A673 (cell line): Measurements from ENCODE around the gene RBM25. TPM values are rescaled to one million over a fixed set of nuclear protein-coding genes. Genes with fewer than 3 reads are reported as not detected.
"Not testable (repeated sequence)": the region's sequence is repeated elsewhere in the genome, so short reads cannot be mapped to it uniquely, and the experiment has no call there.

Experiments
- BruUV-seq: library from RNA; stranded (reverse); fragments of 400-500 nt; replicated peaks from 2 replicates; lab custom pipeline; 2021; lab: Mats Ljungman, UMichigan
- CTCF ChIA-PET: fragments of 300-600 bp; sonication (Branson Sonifier 250); formaldehyde crosslinking; loops from one replicate; lab custom pipeline; 2022; ENCODE audit warnings: antibody characterized with exemption; lab: Charles Lee
- POLR2A ChIA-PET: fragments of 300-600 bp; sonication (Branson Sonifier 250); formaldehyde crosslinking; loops from one replicate; lab custom pipeline; 2022; ENCODE audit warnings: antibody characterized with exemption; ENCODE audit not compliant: low non-redundant PET; lab: Charles Lee
- DNase-seq: peaks from one replicate; pipeline ENCODE4 v3.0.0-alpha.2; 2015; ENCODE audit warnings: low spot score
- H3K27ac ChIP-seq: fragments of 200-600 bp; sonication (generic); 2 replicates; pipeline ENCODE4 v1.5.1; 2016; ENCODE audit warnings: mixed run types, low read depth, mild to moderate bottlenecking, mixed read lengths, antibody characterized with exemption, low read length; ENCODE audit not compliant: poor library complexity, severe bottlenecking
- H3K27me3 ChIP-seq: fragments of 200-600 bp; sonication (generic); replicated peaks from 2 replicates; pipeline ENCODE4 v1.6.1; 2017; ENCODE audit warnings: mixed run types, low read depth, mild to moderate bottlenecking, mixed read lengths, antibody characterized with exemption, low read length; ENCODE audit not compliant: insufficient read depth, poor library complexity
- H3K36me3 ChIP-seq: fragments of 200-600 bp; sonication (generic); 2 replicates; pipeline ENCODE4 v1.6.1; 2016; ENCODE audit warnings: mixed run types, mild to moderate bottlenecking, mixed read lengths, antibody characterized with exemption, low read length; ENCODE audit not compliant: insufficient read depth, poor library complexity, severe bottlenecking
- H3K4me1 ChIP-seq: fragments of 200-600 bp; sonication (generic); 2 replicates; pipeline ENCODE4 v1.6.1; 2017; ENCODE audit warnings: mixed run types, mild to moderate bottlenecking, mixed read lengths, antibody characterized with exemption, low read length; ENCODE audit not compliant: insufficient read depth, poor library complexity, severe bottlenecking
- H3K4me3 ChIP-seq: fragments of 200-600 bp; sonication (generic); 2 replicates; pipeline ENCODE4 v1.5.1; 2016; ENCODE audit warnings: low read depth, mixed run types, mild to moderate bottlenecking, mixed read lengths, low read length; ENCODE audit not compliant: poor library complexity, severe bottlenecking
- H3K9me3 ChIP-seq: fragments of 200-600 bp; sonication (generic); 2 replicates; pipeline ENCODE4 v1.6.1; 2016; ENCODE audit warnings: mixed run types, low read depth, mild to moderate bottlenecking, mixed read lengths, antibody characterized with exemption, low read length; ENCODE audit not compliant: poor library complexity, severe bottlenecking
- CTCF ChIP-seq: fragments of 300-800, 200-600 bp; sonication (generic); conservative IDR thresholded peaks from 2 replicates; pipeline ENCODE4 v1.5.1; 2017; ENCODE audit warnings: low read depth, mild to moderate bottlenecking, antibody characterized with exemption, low read length, moderate library complexity, mixed read lengths
- EZH2 ChIP-seq: fragments of 200-600 bp; sonication (generic); IDR thresholded peaks from 2 replicates; pipeline ENCODE4 v1.6.1; 2017; ENCODE audit warnings: borderline replicate concordance, low read depth, mild to moderate bottlenecking, mixed read lengths, antibody characterized with exemption, low read length; ENCODE audit not compliant: poor library complexity, severe bottlenecking
- intact Hi-C: fragments of 100-400 bp; cut with micrococcal nuclease; formaldehyde crosslinking; loops from one replicate; pipeline ENCODE4 v1.10.0; 2022; ENCODE audit not compliant: unreplicated experiment
- total RNA-seq: library from RNA; stranded (reverse); gene quantifications from 2 replicates; pipeline ENCODE4 v1.2.3, GENCODE V29; 2021

The RBM25 gene
- total RNA-seq, 1 experiment from 2014 or later = 123 TPM

- BruUV-seq = no TSS peak
- CTCF ChIA-PET = no interaction called here
- no peak overlapping the region for H3K4me3 ChIP-seq
- peaks cover 11% of the 10 kb centered on the region for H3K36me3 ChIP-seq
- H3K27ac ChIP-seq = no peak overlapping the region
- no peak for DNase-seq
- no peaks in the 10 kb centered on the region for H3K27me3 ChIP-seq
- H3K4me1 ChIP-seq = no peaks in the 10 kb centered on the region
- POLR2A ChIA-PET = interaction anchor here (0.5 kb wide), 1 partner anchor 165 kb away, joined by 8 read pairs; no protein-coding TSS in a partner anchor
- H3K9me3 ChIP-seq = no peaks in the 10 kb centered on the region
- no peak for TF ChIP-seq EZH2
- no peak for TF ChIP-seq CTCF
- intact Hi-C loops = no loop called here
Observed at GRCh38 chr14:73168274-73168673, 109.9 kb downstream of the RBM25 start.

- Histone ChIP-seq H3K4me1 (no peaks in the 10 kb centered on the region), H3K27ac (no peak overlapping the region), H3K36me3 (peaks cover 16% of the 10 kb centered on the region), H3K4me3 (no peak overlapping the region), H3K9me3 (no peaks in the 10 kb centered on the region), H3K27me3 (no peaks in the 10 kb centered on the region)
- CTCF ChIA-PET = no interaction called here
- intact Hi-C loops = no loop called here
- DNase-seq = no peak
- TF ChIP-seq EZH2 (no peak), CTCF (no peak)
- BruUV-seq = no TSS peak
- POLR2A ChIA-PET = no interaction called here
Observed at GRCh38 chr14:73168691-73169090, 110.4 kb downstream of the RBM25 start.

GRCh38 chr14:73169855-73170254 is 111.5 kb downstream of the RBM25 start:
- H3K27me3 ChIP-seq, CTCF ChIA-PET, BruUV-seq, H3K4me1 ChIP-seq, H3K27ac ChIP-seq, POLR2A ChIA-PET, H3K9me3 ChIP-seq, H3K4me3 ChIP-seq: not testable (repeated sequence)
- intact Hi-C loops = loop anchor here (5.0 kb wide), 1 partner anchor 127 kb away; no protein-coding TSS in a partner anchor
- H3K36me3 ChIP-seq = peaks cover 20% of the 10 kb centered on the region
- DNase-seq = peak; percentile 9

- TF ChIP-seq CTCF (no peak), EZH2 (no peak)
- ChIA-PET POLR2A (interaction anchor here (0.6 kb wide), 1 partner anchor 69 kb away, joined by 3 read pairs; no protein-coding TSS in a partner anchor), CTCF (no interaction called here)
- no TSS peak for BruUV-seq
- no peak overlapping the region for H3K27ac ChIP-seq
- no peaks in the 10 kb centered on the region for H3K27me3 ChIP-seq
- H3K4me1 ChIP-seq = no peaks in the 10 kb centered on the region
- no peak overlapping the region for H3K4me3 ChIP-seq
- intact Hi-C loops = loop anchor here (5.0 kb wide), 1 partner anchor 127 kb away; no protein-coding TSS in a partner anchor
- no peaks in the 10 kb centered on the region for H3K9me3 ChIP-seq
- H3K36me3 ChIP-seq = peaks cover 20% of the 10 kb centered on the region
- DNase-seq = no peak
Observed at GRCh38 chr14:73170686-73171085, 112.4 kb downstream of the RBM25 start.
